GM23248 (cell line): ENCODE data around the gene JARID2. TPM values are rescaled to one million over a fixed set of nuclear protein-coding genes. Genes with fewer than 3 reads are reported as not detected.

Experiments
- DNase-seq: peaks from one replicate; pipeline ENCODE4 v3.0.0-alpha.2; 2015
- H2AFZ ChIP-seq: fragments of 200-600 bp; sonication (generic); 2 replicates; pipeline ENCODE4 v1.6.1; 2016; ENCODE audit warnings: antibody characterized with exemption
- H3F3A ChIP-seq: fragments of 200-600 bp; sonication (generic); 2 replicates; pipeline ENCODE4 v1.6.1; 2016; ENCODE audit warnings: mild to moderate bottlenecking, antibody characterized with exemption, mixed run types; ENCODE audit not compliant: insufficient read depth
- H3K27ac ChIP-seq: fragments of 200-600 bp; sonication (generic); 2 replicates; pipeline ENCODE4 v1.5.1; 2016; ENCODE audit warnings: mild to moderate bottlenecking
- H3K27me3 ChIP-seq: fragments of 200-600 bp; sonication (generic); replicated peaks from 2 replicates; pipeline ENCODE4 v1.6.1; 2016; ENCODE audit warnings: mild to moderate bottlenecking; ENCODE audit not compliant: insufficient read depth
- H3K36me3 ChIP-seq: fragments of 200-600 bp; sonication (generic); 2 replicates; pipeline ENCODE4 v1.6.1; 2016; ENCODE audit warnings: low read depth, mild to moderate bottlenecking
- H3K4me1 ChIP-seq: fragments of 200-600 bp; sonication (generic); 2 replicates; pipeline ENCODE4 v1.6.1; 2016; ENCODE audit warnings: mild to moderate bottlenecking; ENCODE audit not compliant: insufficient read depth
- H3K4me2 ChIP-seq: fragments of 200-600 bp; sonication (generic); one replicate; pipeline ENCODE4 v1.6.1; 2016; ENCODE audit warnings: mild to moderate bottlenecking; ENCODE audit not compliant: unreplicated experiment
- H3K4me3 ChIP-seq: fragments of 200-600 bp; sonication (generic); 2 replicates; pipeline ENCODE4 v1.5.1; 2016; ENCODE audit warnings: mild to moderate bottlenecking
- H3K79me2 ChIP-seq: fragments of 200-600 bp; sonication (generic); 2 replicates; pipeline ENCODE4 v1.6.1; 2016; ENCODE audit warnings: mild to moderate bottlenecking; ENCODE audit not compliant: insufficient read depth
- H3K9ac ChIP-seq: fragments of 200-600 bp; sonication (generic); 2 replicates; pipeline ENCODE4 v1.6.1; 2016; ENCODE audit warnings: mild to moderate bottlenecking
- H3K9me2 ChIP-seq: fragments of 200-600 bp; sonication (generic); 2 replicates; pipeline ENCODE4 v1.6.1; 2016; ENCODE audit warnings: mixed run types, mild to moderate bottlenecking, moderate library complexity; ENCODE audit not compliant: insufficient read depth
- H3K9me3 ChIP-seq: fragments of 200-600 bp; sonication (generic); one replicate; pipeline ENCODE4 v1.6.1; 2017; ENCODE audit warnings: low read depth
- H4K20me1 ChIP-seq: fragments of 200-600 bp; sonication (generic); 2 replicates; pipeline ENCODE4 v1.6.0; 2016; ENCODE audit not compliant: insufficient read depth
- EZH2 ChIP-seq: fragments of 200-600 bp; sonication (generic); IDR thresholded peaks from 2 replicates; pipeline ENCODE4 v1.6.1; 2018; ENCODE audit warnings: antibody characterized with exemption, mild to moderate bottlenecking; ENCODE audit not compliant: insufficient read depth, poor library complexity, severe bottlenecking
- EZH2phosphoT487 ChIP-seq: fragments of 200-600 bp; sonication (generic); IDR thresholded peaks from 2 replicates; pipeline ENCODE4 v1.6.1; 2018; ENCODE audit warnings: antibody characterized with exemption, moderate library complexity, mild to moderate bottlenecking, low read depth; ENCODE audit not compliant: insufficient read depth
- WGBS, 2 experiments: methylation state at CpG; one replicate each; pipeline ENCODE4 v1.1.6; 2015 to 2017; ENCODE audit warnings: low lambda C conversion rate in 2 of 2, low coverage in 1 of 2; ENCODE audit errors: missing lambda C conversion rate in 2 of 2; 5-methylcytosine and 5-hydroxymethylcytosine counted together
- in situ Hi-C: fragments of 300-500 bp; cut with MboI; formaldehyde crosslinking; loops from 2 replicates; pipeline ENCODE4 v1.15.0; 2020
- polyA plus RNA-seq: library from polyadenylated mRNA; unstranded; fragments of >200 nt; fragmentation: Nextera tagmentation; extraction: Ambion mirVana; gene quantifications from 2 replicates; pipeline ENCODE4 v1.2.1, GENCODE V29; 2016
- total RNA-seq: library from RNA; depleted of rRNA; stranded (reverse); fragments of >200 nt; shearing (Covaris generic); gene quantifications from 2 replicates; pipeline ENCODE4 v1.2.3, GENCODE V29; 2014

The JARID2 gene
- total and polyA plus RNA-seq, 2 experiments from 2014 or later, result 3.9 to 9.3 TPM

DNA sequence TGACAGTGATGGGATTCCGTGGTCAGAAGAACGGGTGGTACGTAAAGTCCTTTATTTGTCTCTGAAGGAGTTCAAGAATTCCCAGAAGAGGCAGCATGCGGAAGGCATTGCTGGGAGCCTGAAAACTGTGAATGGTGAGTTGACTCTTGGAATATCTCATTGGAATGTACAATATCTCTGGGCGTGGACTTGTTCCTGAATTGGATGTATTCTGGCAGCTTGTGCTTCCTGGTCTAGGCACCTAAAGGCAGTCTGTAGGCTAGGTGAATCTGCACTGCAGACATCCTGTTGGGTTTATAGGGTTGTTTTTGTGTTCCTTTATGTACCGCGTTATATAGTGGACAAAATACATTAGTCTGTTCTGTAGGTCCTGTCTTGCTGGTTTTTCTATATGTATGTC lies 128.2 kb downstream of the JARID2 start:
- H3K27me3 ChIP-seq, result no peaks in the 10 kb centered on the region
- H3K36me3 ChIP-seq, result no peaks in the 10 kb centered on the region
- 98 to 99% methylated on average over 7 of the region's 7 CpGs for WGBS, 2 experiments
- no peak overlapping the region for H3K4me3 ChIP-seq
- no peak overlapping the region for H2AFZ ChIP-seq
- H3K4me1 ChIP-seq, result peaks cover 8% of the 10 kb centered on the region
- in situ Hi-C loops, result no loop called here
- no peaks in the 10 kb centered on the region for H3F3A ChIP-seq
- no peaks in the 10 kb centered on the region for H3K9me3 ChIP-seq
- peaks cover 25% of the 10 kb centered on the region; the same call in 1 of the 2 replicates for H4K20me1 ChIP-seq
- H3K9ac ChIP-seq, result no peak overlapping the region
- no peak for TF ChIP-seq EZH2
- no peak for TF ChIP-seq EZH2phosphoT487
- H3K27ac ChIP-seq, result no peak overlapping the region
- H3K79me2 ChIP-seq, result peaks cover 100% of the 10 kb centered on the region
- no peak overlapping the region for H3K4me2 ChIP-seq
- H3K9me2 ChIP-seq, result no peaks in the 10 kb centered on the region
- no peak for DNase-seq

GRCh38 chr6:15375018-15375417 lies 129.1 kb downstream of the JARID2 start:
- Histone ChIP-seq H3K27me3 (no peaks in the 10 kb centered on the region), H3F3A (no peaks in the 10 kb centered on the region), H3K9ac (no peak overlapping the region), H3K4me2 (no peak overlapping the region), H3K4me1 (peaks cover 8% of the 10 kb centered on the region), H3K36me3 (no peaks in the 10 kb centered on the region), H4K20me1 (peaks cover 31% of the 10 kb centered on the region; the same call in 1 of the 2 replicates), H2AFZ (no peak overlapping the region), H3K9me3 (no peaks in the 10 kb centered on the region), H3K79me2 (peaks cover 100% of the 10 kb centered on the region), H3K27ac (no peak overlapping the region), H3K9me2 (no peaks in the 10 kb centered on the region), H3K4me3 (no peak overlapping the region)
- in situ Hi-C loops, result no loop called here
- WGBS, 2 experiments, result 100% methylated on average over 2 of the region's 2 CpGs
- no peak for TF ChIP-seq EZH2
- TF ChIP-seq EZH2phosphoT487, result no peak
- DNase-seq, result no peak

GRCh38 chr6:15375638-15376290 lies 129.9 kb downstream of the JARID2 start:
- WGBS, 2 experiments, result 88 to 89% methylated on average over 4 of the region's 4 CpGs
- Histone ChIP-seq H3K4me1 (peaks cover 8% of the 10 kb centered on the region), H3K4me2 (peak overlapping the region; percentile 11), H3K9me2 (no peaks in the 10 kb centered on the region), H3K9me3 (no peaks in the 10 kb centered on the region), H3K27ac (0 out of 2 replicates have a peak overlapping the region, but pooled peaks have one; percentile 13), H3K36me3 (no peaks in the 10 kb centered on the region), H3K27me3 (no peaks in the 10 kb centered on the region), H3K79me2 (peaks cover 100% of the 10 kb centered on the region), H4K20me1 (peaks cover 28% of the 10 kb centered on the region; the same call in 1 of the 2 replicates), H2AFZ (no peak overlapping the region), H3K9ac (no peak overlapping the region), H3K4me3 (no peak overlapping the region), H3F3A (no peaks in the 10 kb centered on the region)
- in situ Hi-C loops, result no loop called here
- TF ChIP-seq EZH2 (no peak), EZH2phosphoT487 (no peak)
- peak; percentile 57 for DNase-seq

- WGBS, 2 experiments, result 94 to 99% methylated on average over 5 of the region's 5 CpGs
- in situ Hi-C loops, result no loop called here
- H2AFZ ChIP-seq, result no peak overlapping the region
- no peaks in the 10 kb centered on the region for H3K36me3 ChIP-seq
- H3K9me3 ChIP-seq, result no peaks in the 10 kb centered on the region
- no peaks in the 10 kb centered on the region for H3K27me3 ChIP-seq
- no peak overlapping the region for H3K4me3 ChIP-seq
- TF ChIP-seq EZH2phosphoT487, result no peak
- no peak for TF ChIP-seq EZH2
- peaks cover 100% of the 10 kb centered on the region for H3K79me2 ChIP-seq
- H3K4me1 ChIP-seq, result peaks cover 8% of the 10 kb centered on the region
- no peak overlapping the region for H3K4me2 ChIP-seq
- peaks cover 28% of the 10 kb centered on the region; the same call in 1 of the 2 replicates for H4K20me1 ChIP-seq
- no peak overlapping the region for H3K9ac ChIP-seq
- H3K9me2 ChIP-seq, result no peaks in the 10 kb centered on the region
- no peak for DNase-seq
- H3F3A ChIP-seq, result no peaks in the 10 kb centered on the region
- no peak overlapping the region for H3K27ac ChIP-seq
Observed at GRCh38 chr6:15376900-15377487, 131.1 kb downstream of the JARID2 start.
